GM12878 (cell line): ENCODE measurements around the gene ARMC10. TPM values are rescaled to one million over a fixed set of nuclear protein-coding genes. Genes with fewer than 3 reads are reported as not detected.

ENCODE experiments used
- ATAC-seq: fragments of 200-7000 bp; cut with Tn5 transposase; 3 replicates; pipeline ENCODE4 v1.9.1; 2020; ENCODE audit warnings: mild to moderate bottlenecking, moderate library complexity
- BruUV-seq: library from RNA; stranded (reverse); fragments of 400-500 nt; replicated peaks from 2 replicates; lab custom pipeline; 2021; lab: Mats Ljungman, UMichigan
- CTCF ChIA-PET: fragments of 300-600 bp; sonication (Branson Sonifier 250); formaldehyde crosslinking; extraction: SDS; loops from one replicate; lab custom pipeline; 2021; ENCODE audit warnings: inconsistent platforms; lab: Yijun Ruan, JAX
- POLR2A ChIA-PET: fragments of 350-600 bp; formaldehyde crosslinking; extraction: SDS; loops from one replicate; lab custom pipeline; 2021; ENCODE audit warnings: inconsistent platforms; lab: Charles Lee
- RAD21 ChIA-PET: fragments of 300-600 bp; sonication (Branson Sonifier 250); formaldehyde crosslinking; loops from one replicate; lab custom pipeline; 2023; ENCODE audit warnings: antibody characterized with exemption; ENCODE audit not compliant: unreplicated experiment; lab: Charles Lee
- SMC1A ChIA-PET: fragments of 300-600 bp; sonication (Branson Sonifier 250); formaldehyde crosslinking; loops from one replicate; lab custom pipeline; 2023; ENCODE audit not compliant: unreplicated experiment, uncharacterized antibody; lab: Charles Lee
- DNase-seq: peaks from one replicate; pipeline ENCODE4 v3.0.0-alpha.2; 2011; ENCODE audit warnings: low read depth, low spot score
- FAIRE-seq: peaks from 3 replicates; lab custom pipeline; 2011; peaks lifted over from hg19 to GRCh38; lab: Jason Lieb, UNC
- H2AFZ ChIP-seq: 2 replicates; pipeline ENCODE4 v1.6.0; 2011; ENCODE audit warnings: low read depth, low read length, control low read depth; ENCODE audit not compliant: control insufficient read depth
- H3K27ac ChIP-seq: 2 replicates; pipeline ENCODE4 v1.5.1; 2011; ENCODE audit warnings: control low read depth; ENCODE audit not compliant: control insufficient read depth, insufficient read depth
- H3K27me3 ChIP-seq, 2 experiments: replicated peaks in 1 of 2; 2 replicates each; pipeline versions ENCODE4 v1.6.0 to v1.6.1; 2011; ENCODE audit warnings: low read length in 1 of 2; ENCODE audit not compliant: control insufficient read depth in 2 of 2, insufficient read depth in 2 of 2
- H3K36me3 ChIP-seq, 2 experiments: 2 replicates each; pipeline ENCODE4 v1.5.1; 2011; ENCODE audit warnings: low read length in 1 of 2; ENCODE audit not compliant: control insufficient read depth in 2 of 2, insufficient read depth in 2 of 2
- H3K4me1 ChIP-seq: 2 replicates; pipeline ENCODE4 v1.6.1; 2011; ENCODE audit warnings: mild to moderate bottlenecking, low read length, moderate library complexity, mixed read lengths; ENCODE audit not compliant: control insufficient read depth, insufficient read depth
- H3K4me2 ChIP-seq: 2 replicates; pipeline ENCODE4 v1.6.0; 2011; ENCODE audit warnings: control low read depth; ENCODE audit not compliant: control insufficient read depth, insufficient read depth
- H3K4me3 ChIP-seq: fragments of 200-600 bp; sonication (generic); 2 replicates; pipeline ENCODE4 v1.5.1; 2016
- H3K79me2 ChIP-seq: 2 replicates; pipeline ENCODE4 v1.6.0; 2011; ENCODE audit warnings: low read length; ENCODE audit not compliant: control insufficient read depth, insufficient read depth
- H3K9ac ChIP-seq: 2 replicates; pipeline ENCODE4 v1.8.0; 2011; ENCODE audit warnings: low read length, control low read depth, mixed read lengths; ENCODE audit not compliant: control insufficient read depth, insufficient read depth
- H3K9me3 ChIP-seq: replicated peaks from 3 replicates; pipeline ENCODE4 v1.5.1; 2011; ENCODE audit warnings: mild to moderate bottlenecking, low read length; ENCODE audit not compliant: control insufficient read depth, insufficient read depth
- H4K20me1 ChIP-seq: 2 replicates; pipeline ENCODE4 v1.6.0; 2011; ENCODE audit not compliant: control insufficient read depth, insufficient read depth
- E4F1 ChIP-seq: fragments of 450-650 bp; IDR thresholded peaks from 2 replicates; pipeline ENCODE4 v1.6.1; 2018; ENCODE audit warnings: borderline replicate concordance, mild to moderate bottlenecking; ENCODE audit not compliant: partially characterized antibody
- EGR1 ChIP-seq, 2 experiments: IDR thresholded peaks; 1 replicate in 1 of 2; 2 replicates in 1 of 2; pipeline ENCODE4 v1.6.1; 2011 to 2012; ENCODE audit warnings: low read depth in 2 of 2, low read length in 2 of 2, borderline replicate concordance in 1 of 2, mild to moderate bottlenecking in 1 of 2, moderate library complexity in 1 of 2
- FOXK2 ChIP-seq: fragments of 450-650 bp; IDR thresholded peaks from 2 replicates; pipeline ENCODE4 v1.6.1; 2017; ENCODE audit warnings: mild to moderate bottlenecking, moderate library complexity
- GATAD2B ChIP-seq: fragments of 450-650 bp; conservative IDR thresholded peaks from 2 replicates; pipeline ENCODE4 v1.6.1; 2017; ENCODE audit warnings: low read depth, mild to moderate bottlenecking, moderate library complexity
- HDAC2 ChIP-seq: fragments of 200-600 bp; sonication (generic); IDR thresholded peaks from 2 replicates; pipeline ENCODE4 v1.6.1; 2017
- IKZF1 ChIP-seq: fragments of 450-650 bp; conservative IDR thresholded peaks from 2 replicates; pipeline ENCODE4 v1.6.1; 2017; ENCODE audit warnings: antibody characterized with exemption, mild to moderate bottlenecking
- IRF3 ChIP-seq: fragments of 450-650 bp; IDR thresholded peaks from 2 replicates; pipeline ENCODE4 v1.6.1; 2014; ENCODE audit warnings: mild to moderate bottlenecking
- MYB ChIP-seq: fragments of 150-350 bp; IDR thresholded peaks from 2 replicates; pipeline ENCODE4 v1.6.1; 2014; ENCODE audit warnings: mild to moderate bottlenecking, low read depth, low read length, borderline replicate concordance
- SMAD1 ChIP-seq: fragments of 450-650 bp; IDR thresholded peaks from 2 replicates; pipeline ENCODE4 v1.6.1; 2018; ENCODE audit warnings: mild to moderate bottlenecking, low read depth; ENCODE audit not compliant: partially characterized antibody
- SP1 ChIP-seq: IDR thresholded peaks from one replicate; pipeline ENCODE4 v1.6.1; 2011; ENCODE audit warnings: low read depth, low read length
- SRF ChIP-seq, 2 experiments: IDR thresholded peaks; 2 replicates each; pipeline ENCODE4 v1.6.1; 2011; ENCODE audit warnings: low read depth in 2 of 2, low read length in 2 of 2, mild to moderate bottlenecking in 1 of 2, moderate library complexity in 1 of 2
- SUPT20H ChIP-seq: IDR thresholded peaks from 2 replicates; pipeline ENCODE4 v1.6.1; 2011; ENCODE audit warnings: low read depth, mild to moderate bottlenecking, low read length, moderate library complexity, borderline replicate concordance; ENCODE audit not compliant: control insufficient read depth
- TCF7 ChIP-seq: IDR thresholded peaks from 2 replicates; pipeline ENCODE4 v1.6.1; 2014; ENCODE audit warnings: antibody characterized with exemption, borderline replicate concordance
- ZZZ3 ChIP-seq: IDR thresholded peaks from 2 replicates; pipeline ENCODE4 v1.6.1; 2011; ENCODE audit warnings: low read depth; ENCODE audit not compliant: control insufficient read depth, insufficient read length
- WGBS: methylation state at CpG from one replicate; pipeline ENCODE4 v1.1.6; 2016; ENCODE audit warnings: low lambda C conversion rate; ENCODE audit not compliant: insufficient replicate concordance, insufficient coverage; ENCODE audit errors: missing lambda C conversion rate; 5-methylcytosine and 5-hydroxymethylcytosine counted together
- in situ Hi-C: fragments of 300-500 bp; cut with MboI; formaldehyde crosslinking; loops from 9 replicates; pipeline ENCODE4 v1.14.3; 2018; ENCODE audit warnings: mixed read lengths
- intact Hi-C: fragments of 100-400 bp; cut with micrococcal nuclease; formaldehyde crosslinking; loops from one replicate; pipeline ENCODE4 v1.14.2; 2022; ENCODE audit not compliant: unreplicated experiment
- polyA plus RNA-seq, 11 experiments: library from polyadenylated mRNA; depleted of rRNA in 4 of 11; unstranded in 6 of 11; stranded (reverse) in 5 of 11; fragments of >200 nt; fragmentation: Nextera tagmentation in 4 of 11; fragmentation: Illumina TruSeq in 1 of 11; extraction: Ambion mirVana in 4 of 11; extraction: Trizol in 1 of 11; gene quantifications; 1 replicate in 1 of 11; 2 replicates in 10 of 11; pipeline versions ENCODE4 v1.2.1 to v1.2.3, GENCODE V29; 2011 to 2016; ENCODE audit warnings: inconsistent platforms in 2 of 11, missing spikeins in 2 of 11, low read depth in 1 of 11
- total RNA-seq, 4 experiments: library from RNA; depleted of rRNA in 3 of 4; stranded (reverse); fragments of >200 nt in 3 of 4; fragmentation: Illumina TruSeq in 1 of 4; extraction: Trizol in 1 of 4; gene quantifications; 2 replicates each; pipeline versions ENCODE4 v1.2.1 to v1.2.3, GENCODE V29; 2013 to 2021

ARMC10 gene
- total and polyA plus RNA-seq, 10 of the 15 experiments (the other 5 are each of a cell fraction or from before 2014, with no cell fraction given): 7.0 to 38.2 (median 24.1) TPM

- H3K4me2 ChIP-seq: no peak overlapping the region
- H3K9me3 ChIP-seq: no peaks in the 10 kb centered on the region
- WGBS: 75% methylated on average over 8 of the region's 8 CpGs
- POLR2A ChIA-PET: no interaction called here
- H3K4me3 ChIP-seq: no peak overlapping the region
- DNase-seq (peak; percentile 12), ATAC-seq (peak; percentile 22)
- no peak overlapping the region for H3K27ac ChIP-seq
- intact Hi-C loops: loop anchor here (10.0 kb wide), 1 partner anchor 203 kb away; the partner anchor contains the start of genes DNAJC2 and PSMC2
- in situ Hi-C loops: no loop called here
- H3K27me3 ChIP-seq: no peaks in the 10 kb centered on the region
- H2AFZ ChIP-seq: no peak overlapping the region
- H3K79me2 ChIP-seq: peaks cover 9% of the 10 kb centered on the region
- H3K4me1 ChIP-seq: peaks cover 7% of the 10 kb centered on the region; the same call in 1 of the 2 replicates
- H3K9ac ChIP-seq: no peak overlapping the region
- no peaks in the 10 kb centered on the region for H4K20me1 ChIP-seq
- no peak for TF ChIP-seq FOXK2
- no peak for TF ChIP-seq TCF7
- 0 out of 2 replicates have a peak, but pooled peaks have one; percentile 17 for TF ChIP-seq IKZF1
- TF ChIP-seq, all 136 proteins: peak for 1
- BruUV-seq: no TSS peak
- no peak for FAIRE-seq
- no peaks in the 10 kb centered on the region; a peak in 1 of 4 replicates for H3K36me3 ChIP-seq
- SMC1A ChIA-PET: no interaction called here
- CTCF ChIA-PET: no interaction called here
- RAD21 ChIA-PET: no interaction called here
Measured at GRCh38 chr7:103141753-103142404, 66.9 kb downstream of the ARMC10 start.

GRCh38 chr7:103142494-103142893, 67.6 kb downstream of the ARMC10 start:
- intact Hi-C loops (loop anchor here (10.0 kb wide), 1 partner anchor 202 kb away; the partner anchor contains the start of genes DNAJC2 and PSMC2), in situ Hi-C loops (no loop called here)
- Histone ChIP-seq H4K20me1 (no peaks in the 10 kb centered on the region), H3K4me3 (no peak overlapping the region), H3K9ac (no peak overlapping the region), H3K36me3 (no peaks in the 10 kb centered on the region; a peak in 1 of 4 replicates), H3K27me3 (no peaks in the 10 kb centered on the region), H3K4me2 (no peak overlapping the region), H2AFZ (no peak overlapping the region), H3K27ac (no peak overlapping the region), H3K79me2 (peaks cover 15% of the 10 kb centered on the region), H3K9me3 (no peaks in the 10 kb centered on the region), H3K4me1 (peaks cover 7% of the 10 kb centered on the region; the same call in 1 of the 2 replicates)
- no peak for FAIRE-seq
- ATAC-seq: no peak
- ChIA-PET RAD21 (interaction anchor here (0.5 kb wide), 1 partner anchor 80 kb away, joined by 4 read pairs; no protein-coding TSS in a partner anchor), SMC1A (no interaction called here), CTCF (no interaction called here), POLR2A (no interaction called here)
- no TSS peak for BruUV-seq
- no peak for DNase-seq
- WGBS: 100% methylated on average over 1 of the region's 1 CpG
- TF ChIP-seq SMAD1: no peak
- no peak for TF ChIP-seq SP1
- no peak for TF ChIP-seq GATAD2B
- no peak for TF ChIP-seq ZZZ3
- no peak for TF ChIP-seq IRF3
- TF ChIP-seq MYB: no peak
- no peak for TF ChIP-seq E4F1
- no peak for TF ChIP-seq SRF (IDR thresholded peaks at IDR 0.05; ENCODE audit: low read depth in 2 of 2, low read length in 2 of 2)
- no peak for TF ChIP-seq EGR1 (IDR thresholded peaks at IDR 0.05; ENCODE audit: borderline replicate concordance in 1 of 2, low read depth in 2 of 2, low read length in 2 of 2)
- TF ChIP-seq HDAC2: no peak
- TF ChIP-seq SUPT20H: no peak
